Stimulated activated CD8-positive, alpha-beta memory T cell treated with anti-CD3 and anti-CD28 coated beads, Interleukin-4, amount 100 ng/mL, for 4 hours (primary cell): ENCODE data around the gene IDNK.
"Not testable (repeated sequence)": the region's sequence is repeated elsewhere in the genome, so short reads cannot be mapped to it uniquely, and the experiment has no call there.

Source experiments
- DNase-seq, 2 donors: peaks; one replicate each; pipeline ENCODE4 v3.0.0-alpha.2; 2020; ENCODE audit warnings: low read depth in 2 of 2, low spot score in 1 of 2

The IDNK gene

DNA sequence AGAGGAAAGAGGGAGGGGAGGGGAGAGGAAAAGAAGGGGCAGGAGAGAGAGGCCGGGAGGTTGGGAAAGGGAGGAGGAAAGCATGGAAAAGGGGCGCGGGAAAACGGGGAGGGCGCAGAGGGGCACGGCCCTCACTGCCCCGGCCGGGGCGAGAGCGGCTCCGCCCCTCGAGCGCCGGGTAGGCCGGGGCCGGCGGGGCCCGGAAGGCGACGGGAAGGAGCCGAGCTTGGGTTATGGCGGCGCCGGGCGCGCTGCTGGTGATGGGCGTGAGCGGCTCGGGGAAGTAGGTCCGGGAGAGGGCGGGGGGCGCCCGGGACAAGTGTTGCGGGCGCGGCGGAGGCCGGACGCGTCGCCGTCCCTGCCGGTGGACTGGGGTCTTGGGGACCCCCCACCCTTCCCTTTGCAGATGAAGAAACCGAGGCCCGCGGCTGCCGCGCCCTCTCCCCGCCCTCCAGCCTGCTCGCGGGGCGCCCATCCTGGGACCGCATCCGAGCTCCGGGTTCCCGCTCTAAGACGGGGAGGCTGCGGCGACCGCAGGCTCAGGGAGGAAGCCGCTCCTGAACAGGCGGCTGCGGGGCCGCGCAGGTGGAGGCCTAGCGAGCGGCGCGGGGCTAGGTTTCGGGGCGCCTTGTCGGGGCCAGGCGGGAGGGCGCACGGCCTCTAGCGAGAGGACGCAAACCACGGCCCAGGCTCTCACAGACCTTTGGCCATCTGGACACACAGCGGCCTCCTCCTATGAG lies at the start of gene IDNK:
Gene IDNK, plus strand, starts transcription at position 205 of the 740 bp plus-strand sequence. Its CDS starts 29 bp downstream, at position 234.
- peak in 1 of 2 donors; percentile 29 for DNase-seq

DNA sequence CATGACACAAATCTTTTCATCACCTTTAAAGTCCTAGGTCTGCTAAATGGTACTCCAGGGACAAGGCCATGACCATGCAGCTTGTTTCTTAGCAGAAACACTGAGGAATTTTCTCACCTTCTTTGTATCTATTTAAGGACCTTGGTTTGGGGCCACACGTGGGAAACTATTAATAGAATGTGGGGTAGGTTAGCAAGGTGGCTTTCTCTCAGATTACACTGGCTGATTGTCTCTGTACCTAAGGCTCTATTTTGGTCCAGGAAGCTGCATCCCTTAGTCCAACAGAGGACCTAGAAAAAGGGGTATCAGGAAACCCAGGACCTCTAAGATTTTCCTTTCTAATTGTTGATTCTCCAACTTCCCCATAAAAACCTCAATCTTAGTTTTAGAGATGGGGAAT lies 48.5 kb upstream of the IDNK start:
- DNase-seq = no peak

DNA sequence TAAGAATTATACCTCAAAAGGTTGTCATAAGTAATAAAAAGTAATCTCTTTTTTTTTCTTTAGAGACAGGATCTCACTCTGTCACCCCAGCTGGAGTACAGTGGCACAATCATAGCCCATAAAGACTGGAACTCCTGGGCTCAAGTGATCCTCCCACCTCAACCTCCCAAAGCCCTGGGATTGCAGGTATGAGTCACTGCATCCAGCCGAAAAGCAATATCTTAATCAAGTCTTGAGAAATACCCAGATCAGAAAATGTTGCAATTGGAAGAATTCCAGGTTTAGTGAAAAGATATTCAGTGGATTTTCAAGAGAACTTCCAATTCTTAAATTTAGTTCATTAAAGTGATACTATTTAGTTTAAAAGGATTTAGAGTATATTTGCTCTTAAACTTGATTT lies 40.9 kb upstream of the IDNK start:
- no peak for DNase-seq

DNA sequence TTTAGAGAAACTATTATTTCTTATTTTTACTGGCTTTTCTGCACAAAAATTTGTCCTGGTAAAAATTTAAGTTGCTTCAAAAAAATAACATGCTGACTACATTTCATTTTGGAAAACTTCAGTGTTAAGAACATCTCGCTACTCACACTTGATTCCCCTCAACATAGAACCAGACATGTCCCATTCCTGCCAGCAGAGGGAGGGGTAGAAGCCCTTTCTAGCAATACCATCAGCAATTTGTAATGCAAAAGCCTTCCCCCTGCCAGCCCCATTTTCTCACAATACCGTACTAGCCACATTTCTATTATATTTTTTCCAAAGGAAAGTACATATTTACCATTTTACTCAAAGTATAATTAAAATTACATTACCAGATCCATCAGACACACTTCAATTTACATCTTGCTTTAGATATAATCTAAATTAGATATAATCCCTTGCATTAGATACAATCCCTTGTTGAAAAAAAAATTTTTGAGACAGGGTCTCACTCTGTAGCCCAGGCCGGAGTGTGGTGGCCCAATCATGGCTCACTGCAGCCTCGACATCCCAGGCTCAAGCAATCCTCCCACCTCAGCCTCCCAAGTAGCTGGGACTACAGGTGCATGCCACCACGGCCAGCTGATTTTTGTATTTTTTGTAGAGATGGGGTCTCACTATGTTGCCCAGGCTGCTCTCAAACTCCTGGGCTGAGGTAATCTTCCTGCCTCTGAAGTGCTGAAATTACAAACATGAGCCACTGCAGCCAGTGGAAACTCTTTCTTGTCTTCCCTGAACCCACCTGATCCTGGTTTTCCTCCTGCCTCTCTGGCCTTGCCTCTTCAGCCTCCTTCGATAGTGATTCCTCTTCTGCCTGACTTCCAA lies 39.6 kb upstream of the IDNK start:
- no peak for DNase-seq

DNA sequence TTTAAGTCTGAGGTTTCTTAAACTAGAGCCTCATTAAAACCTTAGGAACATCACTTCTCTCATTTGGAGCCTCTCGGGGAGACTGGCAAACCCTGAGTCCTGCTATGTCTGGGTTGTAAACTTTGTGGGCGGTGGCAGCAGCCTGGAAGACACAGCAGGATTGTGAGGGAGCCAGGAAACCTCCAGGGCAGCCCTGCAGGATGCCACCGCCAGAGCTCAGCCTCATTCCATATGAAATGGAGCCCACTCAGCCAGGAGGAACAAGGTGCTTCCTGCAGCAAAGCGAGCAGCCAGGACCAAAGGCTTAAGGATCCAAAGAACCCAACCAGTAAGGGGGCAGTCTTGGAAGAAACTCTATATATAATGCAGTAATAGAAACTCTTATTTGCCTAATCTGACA lies 37.9 kb upstream of the IDNK start:
- no peak for DNase-seq

DNA sequence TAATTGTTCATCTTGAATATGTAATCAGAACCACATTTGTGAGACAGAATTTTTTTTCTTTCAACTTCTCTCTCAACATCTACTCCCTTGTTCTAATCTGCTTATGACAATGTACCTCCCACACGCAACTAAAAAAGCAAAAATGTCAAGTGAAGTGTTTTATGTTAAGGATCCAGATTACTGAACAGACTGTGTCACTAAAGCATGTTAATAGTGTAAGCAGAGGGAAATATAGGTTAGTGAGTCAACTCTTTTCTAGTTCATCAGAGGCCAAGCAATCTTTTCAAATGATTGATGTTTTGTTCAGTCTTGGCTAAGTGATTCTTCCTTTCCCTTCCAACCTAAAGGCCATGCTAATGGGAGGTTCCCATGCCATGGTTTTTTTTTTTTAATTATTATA lies 34.7 kb upstream of the IDNK start:
- DNase-seq = no peak

DNA sequence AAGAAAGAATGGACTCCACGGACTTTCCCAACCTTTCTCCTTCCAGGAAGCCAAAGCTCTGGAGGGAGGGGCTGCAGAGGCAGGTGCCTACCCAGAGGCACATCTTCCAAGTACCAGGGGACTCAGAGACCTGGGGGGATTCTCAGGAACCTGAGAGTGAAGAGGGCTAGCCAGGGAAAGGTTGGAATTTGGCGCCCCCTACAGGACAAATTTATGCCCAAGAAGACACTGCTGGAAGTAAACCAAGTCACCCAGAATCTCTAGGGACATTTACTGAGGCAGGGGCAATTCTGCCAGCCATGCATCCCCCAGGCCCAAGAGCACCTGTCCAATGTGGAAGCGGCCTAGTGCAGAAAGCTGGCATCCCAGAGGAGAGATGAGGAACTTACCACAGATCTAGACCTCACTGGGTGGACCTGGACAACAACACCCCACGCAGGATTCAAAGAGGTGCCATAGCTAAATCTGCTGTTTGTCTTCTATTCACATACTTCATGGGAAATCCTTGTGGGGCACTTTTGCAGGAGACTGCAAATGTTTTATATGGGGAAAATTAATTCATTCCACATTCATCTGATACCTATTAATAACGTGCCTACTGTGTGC lies 25.9 kb upstream of the IDNK start:
- no peak for DNase-seq

DNA sequence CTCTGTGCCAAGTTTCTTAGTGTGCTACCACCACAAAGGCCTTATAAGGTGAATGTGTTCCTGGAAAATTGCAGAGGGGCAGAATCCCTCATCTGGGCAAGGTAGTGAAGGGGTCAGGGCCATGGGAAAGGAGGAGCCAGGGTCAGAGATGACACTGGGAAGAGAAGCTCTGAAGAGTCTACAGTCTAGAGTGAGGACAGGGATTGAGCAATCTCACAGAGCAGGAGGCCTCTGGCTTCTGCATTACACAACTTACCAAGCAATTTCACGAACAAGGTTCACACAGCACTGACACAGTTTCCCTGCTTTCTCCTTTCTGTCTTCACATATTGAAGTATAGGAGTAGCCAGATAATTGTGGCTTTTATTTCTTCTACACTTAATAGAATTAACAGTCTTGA lies 24.5 kb upstream of the IDNK start:
- DNase-seq = no peak

DNA sequence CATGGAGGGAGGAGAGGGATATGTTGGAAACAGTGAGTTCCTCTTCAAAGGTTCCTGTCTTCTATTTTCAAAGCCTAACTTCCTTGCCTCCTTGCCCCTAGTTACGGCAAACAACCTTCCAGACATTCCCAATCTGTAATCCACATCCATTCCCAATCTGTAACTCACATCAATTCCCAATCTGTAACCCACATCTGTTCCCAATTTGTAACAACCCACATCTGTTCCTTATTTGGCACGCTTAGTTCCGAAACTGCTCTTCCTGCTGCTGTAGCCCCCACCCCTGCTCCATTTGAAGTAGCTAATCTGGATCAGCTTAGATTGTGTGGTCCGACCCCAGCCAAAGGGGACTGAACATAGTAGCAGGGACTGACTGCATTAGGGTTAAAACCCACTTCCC lies 23.9 kb upstream of the IDNK start:
- no peak for DNase-seq

DNA sequence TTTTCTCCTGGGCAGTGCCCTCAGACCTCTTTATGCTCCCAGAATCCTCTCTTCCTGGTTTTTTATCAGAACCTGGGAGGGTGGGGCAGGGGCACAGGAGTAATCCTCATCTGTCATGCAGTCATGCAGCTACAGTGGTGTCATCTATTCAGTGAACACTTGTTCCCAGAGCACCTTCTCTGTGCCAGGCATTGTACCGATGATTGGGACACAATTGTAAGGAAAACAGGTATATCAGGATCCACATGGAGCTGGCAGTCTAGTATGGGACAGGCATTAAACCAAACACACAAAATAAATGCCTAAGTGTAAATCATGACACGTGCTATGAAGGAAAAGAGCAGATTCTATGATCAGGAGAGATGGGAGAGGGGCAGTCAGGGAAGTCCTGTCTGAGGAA lies 21.5 kb upstream of the IDNK start:
- no peak for DNase-seq

DNA sequence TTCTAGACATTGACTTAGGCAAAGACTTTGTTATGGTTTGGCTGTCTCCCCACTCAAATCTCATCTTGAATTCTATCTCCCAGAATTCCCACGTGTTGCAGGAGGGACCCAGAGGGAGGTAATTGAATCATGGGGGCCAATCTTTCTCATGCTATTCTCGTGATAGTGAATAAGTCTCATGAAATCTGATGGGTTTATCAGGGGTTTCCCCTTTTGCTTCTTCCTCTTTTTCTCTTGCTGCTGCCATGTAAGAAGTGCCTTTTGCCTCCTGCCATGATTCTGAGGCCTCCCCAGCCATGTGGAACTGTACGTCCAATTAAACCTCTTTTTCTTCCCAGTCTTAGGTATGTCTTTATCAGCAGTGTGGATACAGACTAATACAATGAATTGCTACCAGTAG lies 15.3 kb upstream of the IDNK start:
- not testable (repeated sequence) for DNase-seq

DNA sequence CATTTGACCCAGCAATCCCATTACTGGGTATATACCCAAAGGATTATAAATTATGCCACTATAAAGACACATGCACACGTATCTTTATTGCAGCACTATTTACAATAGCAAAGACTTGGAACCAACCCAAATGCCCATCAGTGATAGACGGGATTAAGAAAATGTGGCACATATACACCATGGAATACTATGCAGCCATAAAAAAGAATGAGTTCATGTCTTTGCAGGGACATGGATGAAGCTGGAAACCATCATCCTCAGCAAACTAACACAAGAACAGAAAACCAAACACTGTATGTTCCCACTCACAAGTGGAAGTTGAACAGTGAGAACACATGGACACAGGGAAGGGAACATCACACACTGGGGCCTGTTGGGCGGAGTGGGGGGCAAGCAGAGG lies 9.6 kb upstream of the IDNK start:
- not testable (repeated sequence) for DNase-seq

DNA sequence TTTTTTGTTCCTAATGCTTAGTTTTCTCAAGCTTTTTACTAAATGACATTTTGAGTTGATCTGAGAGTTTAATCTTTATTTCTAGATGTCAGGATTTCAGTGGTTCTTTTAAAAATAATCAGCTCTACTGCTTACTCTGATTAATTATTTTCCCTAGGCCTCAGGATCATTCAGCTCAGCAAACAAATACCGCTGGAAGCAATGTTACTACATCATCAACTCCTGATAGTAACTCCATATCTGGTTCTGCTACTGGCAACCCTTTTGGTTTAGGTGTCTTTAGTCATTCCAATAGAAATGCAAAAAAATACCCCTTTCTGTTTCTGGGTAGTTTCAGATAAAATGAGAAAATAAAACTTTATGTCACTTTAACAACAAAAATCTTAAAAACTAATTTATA lies 5.6 kb upstream of the IDNK start:
- no peak for DNase-seq

DNA sequence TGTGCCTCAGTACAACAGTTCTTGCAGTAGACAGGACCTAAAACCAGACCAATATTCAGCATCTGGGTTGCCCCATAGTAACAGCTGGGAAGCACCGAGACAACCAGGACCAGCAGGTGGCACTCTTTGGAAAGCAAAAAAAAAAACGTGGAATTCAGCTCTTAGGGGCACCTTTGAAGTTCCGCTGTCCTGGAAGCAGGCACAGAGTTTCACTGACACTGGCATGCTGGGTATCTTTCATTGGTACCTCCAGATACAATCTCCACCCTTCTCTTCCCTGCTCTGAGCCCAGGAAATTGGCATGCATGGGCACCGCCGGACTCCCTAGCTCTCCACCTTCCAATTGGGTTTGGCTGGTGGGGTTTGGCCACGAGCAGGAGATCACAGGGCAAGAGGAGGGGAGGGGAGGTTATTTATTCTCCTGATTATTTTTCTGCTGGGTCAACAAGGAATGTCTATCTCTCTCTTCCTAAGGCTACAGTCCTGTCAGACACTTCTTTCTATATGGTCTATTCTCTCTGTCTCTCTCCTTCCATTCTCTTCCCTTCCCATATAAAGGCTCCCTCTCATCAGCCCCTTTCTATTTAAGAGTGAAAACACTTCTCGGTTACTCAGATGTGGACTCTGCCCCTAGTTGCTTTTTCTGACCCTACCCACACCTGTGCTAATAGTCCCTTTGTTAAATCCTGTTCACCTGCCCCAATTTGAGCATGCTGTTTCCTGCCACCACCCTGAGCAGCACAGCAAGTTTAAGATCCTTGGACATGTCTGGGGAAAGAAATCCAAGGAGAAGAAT lies 1.9 kb upstream of the IDNK start:
- DNase-seq = no peak

DNA sequence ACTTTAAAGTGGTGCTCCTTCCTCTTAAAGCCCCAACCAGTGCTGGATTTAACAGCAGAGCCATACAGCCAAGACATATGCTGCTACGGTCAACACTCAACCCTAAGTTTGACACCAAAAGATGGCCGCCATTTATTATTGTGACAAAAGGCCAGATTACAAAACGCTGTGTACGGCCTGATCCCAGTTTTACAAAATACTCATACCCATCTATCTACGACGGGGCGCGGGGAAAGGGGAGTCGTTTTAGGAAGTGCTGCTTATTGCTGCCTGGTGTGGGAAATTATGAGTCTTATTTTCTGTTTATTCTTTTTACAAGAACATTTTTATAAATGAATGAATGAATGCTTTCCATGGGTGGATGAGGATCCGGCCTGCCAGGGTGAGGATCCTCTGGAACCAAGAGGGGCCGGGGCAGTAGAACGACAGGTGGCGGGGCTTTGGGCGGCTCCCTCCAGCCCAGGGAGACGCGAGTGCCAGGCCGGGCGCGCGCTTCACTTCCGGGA lies 457 bp upstream of the IDNK start:
- peak in 1 of 2 donors; percentile 37 for DNase-seq

DNA sequence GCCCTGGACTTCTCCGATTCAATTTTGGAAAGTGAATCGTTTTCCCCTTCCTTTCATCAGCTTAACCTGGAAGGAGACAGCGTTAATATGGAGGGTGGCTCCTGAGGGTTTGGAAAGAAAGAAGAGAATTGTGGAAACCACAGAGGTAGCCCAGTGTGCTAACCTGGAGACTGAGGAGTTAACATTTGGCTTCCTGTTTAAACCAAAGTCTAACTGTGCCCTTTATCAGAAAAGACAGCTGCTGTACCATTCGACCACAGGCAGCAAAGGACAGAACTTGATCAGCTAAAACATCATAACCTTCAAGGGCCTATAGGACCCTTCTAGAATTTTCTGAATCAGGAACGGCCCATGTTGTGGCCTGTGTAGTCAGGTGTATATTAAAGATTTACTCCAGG lies 735 bp downstream of the IDNK start:
- no peak for DNase-seq

DNA sequence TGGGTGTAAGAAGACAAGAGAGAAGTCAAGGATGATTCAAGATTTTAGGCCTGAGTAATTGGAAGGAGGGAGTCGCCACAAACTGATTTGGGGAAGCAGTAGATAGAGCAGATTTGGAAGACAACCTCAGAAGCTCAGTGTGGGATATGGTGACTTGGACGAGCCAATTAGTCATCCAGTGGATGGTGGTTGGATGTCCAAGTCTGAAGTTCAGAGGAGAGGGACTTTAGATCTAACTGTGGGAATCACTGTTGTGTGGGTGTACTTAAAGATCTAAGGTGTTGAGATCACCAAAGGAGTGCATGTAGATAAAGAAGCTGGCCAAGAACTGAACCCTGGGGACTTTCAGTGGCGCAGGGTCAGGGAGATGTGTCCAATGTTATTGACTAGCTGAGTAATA lies 2.2 kb downstream of the IDNK start:
- DNase-seq = no peak

DNA sequence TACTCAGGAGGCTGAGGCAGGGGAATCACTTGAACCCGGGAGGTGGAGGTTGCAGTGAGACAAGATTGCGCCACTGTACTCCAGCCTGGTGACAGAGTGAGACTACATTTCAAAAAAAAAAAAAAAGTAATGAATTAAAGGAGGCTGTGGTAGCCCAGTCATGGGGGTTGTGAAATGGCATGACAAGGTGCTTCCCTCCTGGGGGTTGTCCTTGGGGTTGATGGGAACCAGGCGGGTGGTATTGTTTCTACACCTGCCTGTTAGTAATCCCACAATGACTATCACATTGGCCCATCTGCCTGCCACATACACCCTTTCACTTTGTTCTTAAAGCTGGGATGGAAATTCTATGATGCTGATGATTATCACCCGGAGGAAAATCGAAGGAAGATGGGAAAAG lies 5.6 kb downstream of the IDNK start:
- DNase-seq = no peak

DNA sequence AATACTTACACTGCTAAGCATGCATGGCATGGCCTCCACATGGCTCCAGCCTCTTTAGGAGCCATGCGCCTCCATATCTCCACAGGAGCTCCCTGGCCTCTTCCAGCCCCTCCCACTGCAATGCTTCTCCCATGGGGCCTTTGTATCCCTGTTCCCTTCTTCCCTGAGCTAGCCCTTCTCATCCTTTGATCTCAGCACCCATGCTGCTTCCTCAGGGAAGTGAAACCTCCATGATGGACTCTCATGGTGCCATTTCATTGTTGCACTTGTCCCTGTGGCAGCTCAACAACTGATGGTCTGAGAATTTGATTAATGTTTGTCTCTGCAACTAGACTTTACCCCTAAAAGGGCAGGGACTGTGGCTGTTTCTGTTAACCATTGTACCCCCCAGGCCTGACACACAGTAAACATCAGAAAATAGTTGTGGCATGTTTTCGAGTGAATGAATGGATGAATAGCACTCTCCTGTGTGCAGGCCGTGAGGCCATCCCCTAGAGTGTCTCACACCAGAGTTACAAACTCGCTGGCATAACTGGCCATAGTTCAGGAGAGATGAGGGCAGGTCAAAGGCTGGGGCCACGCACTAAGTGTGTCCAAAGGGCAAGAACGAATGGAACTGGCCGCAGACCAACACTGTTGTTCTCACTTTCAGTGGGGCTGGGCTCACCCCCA lies 6.6 kb downstream of the IDNK start:
- DNase-seq = no peak

DNA sequence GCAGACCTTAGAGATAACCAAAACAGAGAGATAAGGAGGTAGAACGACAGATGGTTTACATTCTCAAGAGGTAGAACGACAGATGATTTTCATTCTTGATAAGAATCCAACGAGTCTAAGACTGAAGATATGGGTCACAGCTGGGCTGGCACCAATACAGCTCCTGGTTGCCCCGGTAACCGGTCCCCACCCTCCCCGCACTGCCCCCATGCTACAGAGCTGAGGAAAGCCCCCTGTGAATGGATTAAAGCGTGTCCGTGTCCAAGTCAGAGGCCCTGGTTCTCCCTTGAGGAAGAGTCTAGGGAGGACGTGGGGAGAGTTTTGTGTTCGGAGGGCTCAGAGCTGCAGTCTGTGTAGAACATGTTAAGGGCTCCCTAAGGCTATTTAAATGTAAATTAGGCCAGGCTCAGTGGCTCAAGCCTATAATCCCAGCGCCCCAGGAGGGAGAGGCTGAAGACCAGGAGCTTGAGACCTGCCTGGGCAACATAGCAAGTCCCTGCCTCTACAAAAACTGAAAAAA lies 8.1 kb downstream of the IDNK start:
- DNase-seq = no peak
